HL-60 (cell line): ENCODE results near the gene KRTAP10-12.

Experiments used
- GABPA ChIP-seq: IDR thresholded peaks from 2 replicates; pipeline ENCODE4 v1.6.1; 2012; ENCODE audit warnings: low read depth
- POLR2AphosphoS5 ChIP-seq: IDR thresholded peaks from 2 replicates; pipeline ENCODE4 v1.6.1; 2012; ENCODE audit warnings: low read depth
- TF ChIP-seq, protein P1 (sequence below): IDR thresholded peaks from one replicate; pipeline ENCODE4 v1.5.1; 2011; ENCODE audit warnings: low read length, control low read depth, inconsistent platforms; ENCODE audit not compliant: insufficient read depth
- TF ChIP-seq, protein P2 (sequence below): IDR thresholded peaks from 2 replicates; pipeline ENCODE4 v1.6.1; 2012; ENCODE audit warnings: low read depth; ENCODE audit not compliant: insufficient replicate concordance

DNA sequence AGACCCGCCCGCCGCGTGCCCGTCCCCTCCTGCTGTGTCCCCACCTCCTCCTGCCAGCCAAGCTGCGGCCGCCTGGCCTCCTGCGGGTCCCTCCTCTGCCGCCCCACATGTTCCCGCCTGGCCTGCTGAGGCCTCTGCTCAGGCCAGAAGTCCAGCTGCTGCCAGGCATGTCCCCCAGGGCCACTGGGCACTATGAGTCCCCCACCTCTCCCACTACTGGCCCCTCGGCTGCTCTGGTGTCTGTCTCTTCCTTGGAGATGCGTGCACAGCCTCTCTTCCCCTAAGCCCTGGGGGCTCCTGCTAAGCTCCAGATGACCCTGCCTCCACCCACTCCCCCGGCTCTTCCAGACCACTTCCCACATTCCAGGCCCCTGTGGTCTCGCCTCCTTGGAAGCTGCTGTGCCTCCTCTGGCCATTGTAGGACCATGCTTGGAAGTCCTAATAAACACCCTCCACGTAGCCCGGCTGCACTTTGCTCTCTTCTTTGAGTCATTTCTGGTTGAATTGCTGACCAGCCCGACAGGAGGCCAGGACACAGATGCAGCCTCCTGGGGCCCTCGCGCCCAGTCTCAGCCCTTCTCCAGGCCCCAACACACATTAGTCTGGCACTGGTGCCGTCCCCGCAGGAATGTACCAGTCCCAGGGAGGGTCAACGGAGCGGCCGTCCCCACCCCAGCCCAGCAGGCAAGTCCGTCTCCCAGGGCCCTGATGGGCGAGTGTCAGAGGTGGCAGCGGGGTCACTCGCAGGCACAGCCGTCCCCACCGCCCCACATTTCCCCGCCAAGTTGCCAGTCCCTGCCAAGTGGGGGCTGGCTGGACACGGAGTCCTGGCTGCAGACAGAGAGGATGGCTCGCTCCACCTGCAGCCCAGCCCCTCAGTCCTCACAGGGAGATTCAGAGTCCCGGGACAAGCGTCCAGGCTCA, 1.1 kb downstream of the KRTAP10-12 start:
- TF ChIP-seq, protein P1, sequence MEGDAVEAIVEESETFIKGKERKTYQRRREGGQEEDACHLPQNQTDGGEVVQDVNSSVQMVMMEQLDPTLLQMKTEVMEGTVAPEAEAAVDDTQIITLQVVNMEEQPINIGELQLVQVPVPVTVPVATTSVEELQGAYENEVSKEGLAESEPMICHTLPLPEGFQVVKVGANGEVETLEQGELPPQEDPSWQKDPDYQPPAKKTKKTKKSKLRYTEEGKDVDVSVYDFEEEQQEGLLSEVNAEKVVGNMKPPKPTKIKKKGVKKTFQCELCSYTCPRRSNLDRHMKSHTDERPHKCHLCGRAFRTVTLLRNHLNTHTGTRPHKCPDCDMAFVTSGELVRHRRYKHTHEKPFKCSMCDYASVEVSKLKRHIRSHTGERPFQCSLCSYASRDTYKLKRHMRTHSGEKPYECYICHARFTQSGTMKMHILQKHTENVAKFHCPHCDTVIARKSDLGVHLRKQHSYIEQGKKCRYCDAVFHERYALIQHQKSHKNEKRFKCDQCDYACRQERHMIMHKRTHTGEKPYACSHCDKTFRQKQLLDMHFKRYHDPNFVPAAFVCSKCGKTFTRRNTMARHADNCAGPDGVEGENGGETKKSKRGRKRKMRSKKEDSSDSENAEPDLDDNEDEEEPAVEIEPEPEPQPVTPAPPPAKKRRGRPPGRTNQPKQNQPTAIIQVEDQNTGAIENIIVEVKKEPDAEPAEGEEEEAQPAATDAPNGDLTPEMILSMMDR, result no peak
- TF ChIP-seq POLR2AphosphoS5 (no peak), GABPA (no peak)
- TF ChIP-seq, protein P2, sequence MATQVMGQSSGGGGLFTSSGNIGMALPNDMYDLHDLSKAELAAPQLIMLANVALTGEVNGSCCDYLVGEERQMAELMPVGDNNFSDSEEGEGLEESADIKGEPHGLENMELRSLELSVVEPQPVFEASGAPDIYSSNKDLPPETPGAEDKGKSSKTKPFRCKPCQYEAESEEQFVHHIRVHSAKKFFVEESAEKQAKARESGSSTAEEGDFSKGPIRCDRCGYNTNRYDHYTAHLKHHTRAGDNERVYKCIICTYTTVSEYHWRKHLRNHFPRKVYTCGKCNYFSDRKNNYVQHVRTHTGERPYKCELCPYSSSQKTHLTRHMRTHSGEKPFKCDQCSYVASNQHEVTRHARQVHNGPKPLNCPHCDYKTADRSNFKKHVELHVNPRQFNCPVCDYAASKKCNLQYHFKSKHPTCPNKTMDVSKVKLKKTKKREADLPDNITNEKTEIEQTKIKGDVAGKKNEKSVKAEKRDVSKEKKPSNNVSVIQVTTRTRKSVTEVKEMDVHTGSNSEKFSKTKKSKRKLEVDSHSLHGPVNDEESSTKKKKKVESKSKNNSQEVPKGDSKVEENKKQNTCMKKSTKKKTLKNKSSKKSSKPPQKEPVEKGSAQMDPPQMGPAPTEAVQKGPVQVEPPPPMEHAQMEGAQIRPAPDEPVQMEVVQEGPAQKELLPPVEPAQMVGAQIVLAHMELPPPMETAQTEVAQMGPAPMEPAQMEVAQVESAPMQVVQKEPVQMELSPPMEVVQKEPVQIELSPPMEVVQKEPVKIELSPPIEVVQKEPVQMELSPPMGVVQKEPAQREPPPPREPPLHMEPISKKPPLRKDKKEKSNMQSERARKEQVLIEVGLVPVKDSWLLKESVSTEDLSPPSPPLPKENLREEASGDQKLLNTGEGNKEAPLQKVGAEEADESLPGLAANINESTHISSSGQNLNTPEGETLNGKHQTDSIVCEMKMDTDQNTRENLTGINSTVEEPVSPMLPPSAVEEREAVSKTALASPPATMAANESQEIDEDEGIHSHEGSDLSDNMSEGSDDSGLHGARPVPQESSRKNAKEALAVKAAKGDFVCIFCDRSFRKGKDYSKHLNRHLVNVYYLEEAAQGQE, result no peak
